ENCODE data around the gene SUSD5.

SUSD5 gene

DNA sequence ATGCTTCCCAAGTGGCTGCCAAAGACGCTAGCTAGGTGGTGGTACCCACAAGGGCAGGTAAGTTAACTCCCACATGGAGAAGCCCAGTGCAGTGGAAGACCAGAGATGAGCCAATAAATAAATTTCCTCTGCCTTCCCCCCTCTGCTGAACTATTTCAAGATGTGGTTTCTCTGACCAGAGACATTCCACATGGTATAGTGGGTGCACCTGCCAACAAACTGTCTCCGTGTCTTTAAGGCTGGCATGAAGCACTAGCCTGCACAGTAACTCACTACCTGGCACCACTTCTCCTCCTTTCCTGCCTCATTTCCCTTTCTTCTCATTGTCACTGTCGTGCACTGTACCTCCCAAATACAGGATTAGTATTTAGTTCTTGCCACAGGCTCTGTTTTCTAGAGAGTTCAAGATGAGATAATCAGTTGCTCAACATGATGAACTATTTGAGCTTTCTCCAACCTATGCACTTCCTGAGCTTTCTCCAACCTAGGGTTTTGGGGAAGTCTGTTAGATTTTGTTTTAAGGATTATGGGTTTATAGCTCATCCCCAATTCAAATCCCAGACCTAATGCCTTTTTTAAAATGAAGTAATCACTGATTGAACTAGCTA is 113.2 kb downstream of the SUSD5 start (continued):
- TF ChIP-seq ZNF398 (tag by site-specific recombination; IDR thresholded peaks at IDR 0.05), result no peak
- no peak for TF ChIP-seq ZNF138 (tag by site-specific recombination; IDR thresholded peaks at IDR 0.05; ENCODE audit: borderline replicate concordance)

DNA sequence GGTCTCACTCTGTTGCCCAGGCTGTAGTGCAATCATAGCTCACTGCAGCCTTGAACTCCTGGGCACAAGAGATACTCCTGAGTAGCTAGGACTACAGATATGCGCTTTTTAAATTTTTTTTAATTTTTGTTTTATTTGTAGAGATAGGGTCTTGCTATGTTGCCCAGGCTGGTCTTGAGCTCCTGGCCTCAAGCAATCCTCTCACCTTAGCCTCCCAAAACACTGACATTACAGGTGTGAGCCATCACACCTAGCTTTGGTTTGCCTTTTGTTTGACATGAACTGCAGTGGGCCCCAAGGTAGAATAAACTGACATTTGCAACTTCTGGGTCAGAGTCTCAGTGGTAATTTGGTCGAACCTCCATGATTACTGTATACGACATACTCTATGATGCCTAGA is 113.8 kb downstream of the SUSD5 start:
- H3K4me1 ChIP-seq (ENCODE audit: control insufficient read depth, insufficient read depth, low read length), result no peaks in the 10 kb centered on the region
- no peak overlapping the region for H3K4me3 ChIP-seq (ENCODE audit: low read depth, low read length)
- ChIA-PET POLR2A (interaction anchor here (0.9 kb wide), 1 partner anchor 9 kb away, joined by 3 read pairs; the partner anchor contains the start of gene CRTAP), CTCF (interaction anchor here (0.6 to 0.7 kb wide), 2 partner anchors 9 to 584 kb away, joined by 3 read pairs; partner anchors contain the start of gene CRTAP)
- no peaks in the 10 kb centered on the region for H3K9me3 ChIP-seq (ENCODE audit: control insufficient read depth, insufficient read depth, low read depth, low read length)
- H3K27ac ChIP-seq (ENCODE audit: extremely low read depth, low read depth, low read length), result no peak overlapping the region
- TF ChIP-seq ZBTB21 (tag by site-specific recombination; IDR thresholded peaks at IDR 0.05), result no peak
- TF ChIP-seq ZNF121 (tag by site-specific recombination; IDR thresholded peaks at IDR 0.05), result 0 out of 2 replicates have a peak, but pooled peaks have one; percentile 37
- H3K36me3 ChIP-seq (ENCODE audit: control insufficient read depth in 2 of 2, insufficient read depth in 1 of 2, low read length in 2 of 2), result no peaks in the 10 kb centered on the region

DNA sequence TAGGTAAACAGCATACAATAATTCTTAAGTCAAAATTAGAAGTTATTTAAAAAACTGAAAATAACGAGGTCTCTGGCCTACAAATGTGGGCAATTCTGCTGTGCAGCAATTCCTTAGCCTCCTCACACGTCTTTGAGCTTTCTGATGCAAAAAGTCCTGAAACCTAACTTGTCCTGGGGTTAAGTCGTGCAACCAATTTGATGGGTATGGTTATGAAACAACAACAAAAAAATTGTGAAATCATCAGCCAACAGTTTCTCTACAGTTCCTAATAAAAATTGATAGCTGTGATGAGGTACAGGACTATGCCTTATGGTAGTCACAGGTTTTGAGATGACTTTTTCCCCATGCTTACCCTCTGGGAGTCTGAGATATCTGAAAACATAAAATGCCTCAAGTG is 115.1 kb downstream of the SUSD5 start:
- no peak overlapping the region for H3K4me3 ChIP-seq (ENCODE audit: low read depth, low read length)
- ChIA-PET CTCF (no interaction called here), POLR2A (no interaction called here)
- H3K9me3 ChIP-seq (ENCODE audit: control insufficient read depth, insufficient read depth, low read depth, low read length), result no peaks in the 10 kb centered on the region
- H3K36me3 ChIP-seq (ENCODE audit: control insufficient read depth in 2 of 2, insufficient read depth in 1 of 2, low read length in 2 of 2), result no peaks in the 10 kb centered on the region
- no peak overlapping the region for H3K27ac ChIP-seq (ENCODE audit: extremely low read depth, low read depth, low read length)
- no peaks in the 10 kb centered on the region for H3K4me1 ChIP-seq (ENCODE audit: control insufficient read depth, insufficient read depth, low read length)
- TF ChIP-seq ZNF398 (tag by site-specific recombination; IDR thresholded peaks at IDR 0.05), result no peak
- no peak for TF ChIP-seq ZBTB48 (tag by site-specific recombination; IDR thresholded peaks at IDR 0.05)
- TF ChIP-seq PRDM2 (tag by site-specific recombination; IDR thresholded peaks at IDR 0.05; ENCODE audit: borderline replicate concordance), result no peak
- TF ChIP-seq ZNF580 (tag by site-specific recombination; IDR thresholded peaks at IDR 0.05), result no peak
- TF ChIP-seq ZNF133 (tag by site-specific recombination; IDR thresholded peaks at IDR 0.05), result no peak
- no peak for TF ChIP-seq ZSCAN16 (tag by site-specific recombination; IDR thresholded peaks at IDR 0.05)
- TF ChIP-seq ZNF692 (tag by site-specific recombination; IDR thresholded peaks at IDR 0.05), result no peak
- no peak for TF ChIP-seq ZNF610 (tag by site-specific recombination; IDR thresholded peaks at IDR 0.05; ENCODE audit: borderline replicate concordance)

Measured in HEK293 (cell line).